GM19455 (cell line): ENCODE measurements around the gene SLC9A9.

Experiments
- ATAC-seq: cut with Tn5 transposase; IDR thresholded peaks from one replicate; pipeline ENCODE4 v1.9.1; 2021; ENCODE audit not compliant: unreplicated experiment

Gene SLC9A9

GRCh38 chr3:143343944-143344343 is 504.3 kb downstream of the SLC9A9 start:
- ATAC-seq: no peak

GRCh38 chr3:143343031-143343430 is 505.2 kb downstream of the SLC9A9 start:
- no peak for ATAC-seq

- ATAC-seq: no peak
Measured at GRCh38 chr3:143339451-143339850, 508.8 kb downstream of the SLC9A9 start.

- ATAC-seq: no peak
Measured at GRCh38 chr3:143337387-143337786, 510.9 kb downstream of the SLC9A9 start.

GRCh38 chr3:143334231-143334630 is 514.0 kb downstream of the SLC9A9 start:
- ATAC-seq: no peak

- ATAC-seq: no peak
Measured at GRCh38 chr3:143333367-143333766, 514.9 kb downstream of the SLC9A9 start.

- no peak for ATAC-seq
Measured at GRCh38 chr3:143332026-143332425, 516.2 kb downstream of the SLC9A9 start.

GRCh38 chr3:143331350-143331749 is 516.9 kb downstream of the SLC9A9 start:
- ATAC-seq: no peak

- ATAC-seq: no peak
Measured at GRCh38 chr3:143330296-143330868, 517.9 kb downstream of the SLC9A9 start.

GRCh38 chr3:143329567-143330211 is 518.6 kb downstream of the SLC9A9 start:
- ATAC-seq: no peak

GRCh38 chr3:143328451-143328850 is 519.8 kb downstream of the SLC9A9 start:
- no peak for ATAC-seq

- ATAC-seq: no peak
Measured at GRCh38 chr3:143326983-143327778, 521.1 kb downstream of the SLC9A9 start.

GRCh38 chr3:143321058-143321769 is 527.1 kb downstream of the SLC9A9 start:
- no peak for ATAC-seq

- ATAC-seq: no peak
Measured at GRCh38 chr3:143315766-143316165, 532.5 kb downstream of the SLC9A9 start.

- no peak for ATAC-seq
Measured at GRCh38 chr3:143314251-143315093, 533.8 kb downstream of the SLC9A9 start.

GRCh38 chr3:143313893-143314188 is 534.4 kb downstream of the SLC9A9 start:
- ATAC-seq: no peak

- ATAC-seq: no peak
Measured at GRCh38 chr3:143313025-143313892, 535.0 kb downstream of the SLC9A9 start.

GRCh38 chr3:143311096-143311495 is 537.2 kb downstream of the SLC9A9 start:
- no peak for ATAC-seq

GRCh38 chr3:143309705-143310104 is 538.6 kb downstream of the SLC9A9 start:
- ATAC-seq: no peak

- no peak for ATAC-seq
Measured at GRCh38 chr3:143307613-143308183, 540.6 kb downstream of the SLC9A9 start.
